Liver (tissue), 3 donors: ENCODE data around the gene CARS2.

Source experiments
- CTCF ChIP-seq: fragments of 150-350 bp; IDR thresholded peaks from 2 replicates; pipeline ENCODE4 v1.5.1; 2017; ENCODE audit warnings: improper control_type of control experiment, low read depth, low read length; ENCODE audit not compliant: missing input control
- TAF1 ChIP-seq: conservative IDR thresholded peaks from 2 replicates; pipeline ENCODE4 v1.6.1; 2016; ENCODE audit warnings: antibody characterized with exemption, mild to moderate bottlenecking
- donor health status: healthy.
- donor health status: healthy.

- TF ChIP-seq CTCF (no peak), TAF1 (no peak)
These were observed 72.1 kb downstream of the CARS2 start for GRCh38 chr13:110633776-110634175.
